ENCODE measurements around the gene ABCA13. TPM values are rescaled to one million over a fixed set of nuclear protein-coding genes. Genes with fewer than 3 reads are reported as not detected.

Gene ABCA13
- total and polyA plus RNA-seq, 8 donors = under 0.01 to 1.5 (median 0.32) TPM

DNA sequence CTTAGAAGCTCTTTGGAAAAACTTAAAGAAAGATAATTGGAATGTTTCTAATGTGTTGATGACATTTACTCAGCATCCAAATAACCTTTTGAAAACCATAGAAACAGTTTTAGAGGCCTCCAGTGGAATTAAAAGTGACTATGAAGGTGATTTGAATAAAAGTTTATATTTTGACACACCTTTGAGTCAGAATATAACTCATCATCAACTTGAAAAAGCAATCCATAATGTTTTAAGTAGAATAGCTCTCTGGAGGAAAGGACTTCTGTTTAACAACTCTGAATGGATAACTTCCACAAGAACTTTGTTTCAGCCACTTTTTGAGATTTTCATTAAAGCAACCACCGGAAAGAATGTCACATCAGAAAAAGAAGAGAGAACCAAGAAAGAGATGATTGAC lies 108.2 kb downstream of the ABCA13 start:
- 80% methylated on average over 1 of the region's 1 CpG for WGBS, 2 donors
- no peak for FAIRE-seq
- TF ChIP-seq, protein P1, sequence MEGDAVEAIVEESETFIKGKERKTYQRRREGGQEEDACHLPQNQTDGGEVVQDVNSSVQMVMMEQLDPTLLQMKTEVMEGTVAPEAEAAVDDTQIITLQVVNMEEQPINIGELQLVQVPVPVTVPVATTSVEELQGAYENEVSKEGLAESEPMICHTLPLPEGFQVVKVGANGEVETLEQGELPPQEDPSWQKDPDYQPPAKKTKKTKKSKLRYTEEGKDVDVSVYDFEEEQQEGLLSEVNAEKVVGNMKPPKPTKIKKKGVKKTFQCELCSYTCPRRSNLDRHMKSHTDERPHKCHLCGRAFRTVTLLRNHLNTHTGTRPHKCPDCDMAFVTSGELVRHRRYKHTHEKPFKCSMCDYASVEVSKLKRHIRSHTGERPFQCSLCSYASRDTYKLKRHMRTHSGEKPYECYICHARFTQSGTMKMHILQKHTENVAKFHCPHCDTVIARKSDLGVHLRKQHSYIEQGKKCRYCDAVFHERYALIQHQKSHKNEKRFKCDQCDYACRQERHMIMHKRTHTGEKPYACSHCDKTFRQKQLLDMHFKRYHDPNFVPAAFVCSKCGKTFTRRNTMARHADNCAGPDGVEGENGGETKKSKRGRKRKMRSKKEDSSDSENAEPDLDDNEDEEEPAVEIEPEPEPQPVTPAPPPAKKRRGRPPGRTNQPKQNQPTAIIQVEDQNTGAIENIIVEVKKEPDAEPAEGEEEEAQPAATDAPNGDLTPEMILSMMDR (IDR thresholded peaks at IDR 0.05) = no peak

DNA sequence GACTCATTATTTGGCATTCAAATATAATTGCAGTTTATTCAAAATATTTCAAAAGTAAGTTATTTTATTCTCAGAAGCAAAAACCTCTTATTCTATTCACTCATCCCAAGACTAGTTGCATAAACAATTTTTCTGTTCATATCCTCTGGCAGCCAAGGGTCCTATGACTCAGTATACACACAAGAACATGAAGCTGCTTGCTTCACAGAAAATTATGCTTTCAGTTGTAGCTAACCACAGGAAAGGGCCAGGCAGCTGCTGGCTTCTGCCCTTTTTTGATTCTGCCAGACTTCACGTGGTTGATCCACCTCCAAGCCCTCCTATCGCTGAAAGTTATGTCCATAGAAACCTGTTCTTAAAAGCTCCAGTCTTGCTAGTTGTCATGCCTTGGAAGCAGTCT lies 108.8 kb downstream of the ABCA13 start:
- no peak overlapping the region for H3K4me3 ChIP-seq
- TF ChIP-seq, protein P1 (IDR thresholded peaks at IDR 0.05) = no peak
- H3K4me1 ChIP-seq = no peaks in the 10 kb centered on the region
- H3K36me3 ChIP-seq = no peaks in the 10 kb centered on the region
- DNase-seq (no peak), FAIRE-seq (no peak), ATAC-seq (peak in 2 of 4 donors; percentile 23 to 25)
- no peaks in the 10 kb centered on the region for H3K9me3 ChIP-seq
- no peak overlapping the region for H3K27ac ChIP-seq
- H3K27me3 ChIP-seq = no peaks in the 10 kb centered on the region
- intact Hi-C loops (cut with DNase I) = loop anchor here in 1 of 3 donors (10.0 kb wide), 1 partner anchor 1565 kb away; no protein-coding TSS in a partner anchor
- 56 to 74% methylated on average over 2 of the region's 2 CpGs for WGBS, 2 donors

More for the DNA sequence above, 108.2 kb downstream of the ABCA13 start:
- no peak for DNase-seq
- no peaks in the 10 kb centered on the region for H3K9me3 ChIP-seq
- no peak overlapping the region for H3K4me3 ChIP-seq
- no peak for ATAC-seq
- no peak overlapping the region for H3K27ac ChIP-seq
- intact Hi-C loops (cut with DNase I) = no loop called here
- no peaks in the 10 kb centered on the region for H3K27me3 ChIP-seq
- no peaks in the 10 kb centered on the region for H3K36me3 ChIP-seq
- no peaks in the 10 kb centered on the region for H3K4me1 ChIP-seq

DNA sequence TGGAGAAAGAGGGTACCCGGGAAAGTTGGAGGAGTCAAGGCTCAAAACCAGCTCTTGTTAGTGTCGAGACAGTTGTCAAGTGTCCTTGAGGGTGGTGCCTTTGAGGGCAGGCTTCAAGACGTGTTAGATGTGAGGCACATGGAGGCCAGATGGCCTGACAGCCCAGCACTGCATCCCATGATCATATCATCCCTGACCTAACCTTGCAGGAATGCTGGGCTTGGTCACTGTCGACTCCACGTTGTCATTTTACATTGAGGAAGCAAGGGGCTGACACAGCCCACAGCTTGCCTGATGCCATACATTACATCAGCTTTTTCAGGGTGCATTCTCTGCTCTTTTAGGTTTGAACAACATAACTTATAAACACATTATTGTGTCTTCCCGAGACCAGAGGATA lies 114.1 kb downstream of the ABCA13 start:
- Histone ChIP-seq H3K4me3 (no peak overlapping the region), H3K27ac (no peak overlapping the region), H3K36me3 (no peaks in the 10 kb centered on the region), H3K27me3 (no peaks in the 10 kb centered on the region), H3K4me1 (no peaks in the 10 kb centered on the region), H3K9me3 (no peaks in the 10 kb centered on the region)
- no peak for FAIRE-seq
- 20 to 41% methylated on average over 6 of the region's 6 CpGs for WGBS, 2 donors
- no peak for ATAC-seq
- intact Hi-C loops (cut with DNase I) = loop anchor here in 1 of 3 donors (10.0 kb wide), 1 partner anchor 1559 kb away; no protein-coding TSS in a partner anchor
- TF ChIP-seq, protein P1 (IDR thresholded peaks at IDR 0.05) = no peak
- DNase-seq = no peak

DNA sequence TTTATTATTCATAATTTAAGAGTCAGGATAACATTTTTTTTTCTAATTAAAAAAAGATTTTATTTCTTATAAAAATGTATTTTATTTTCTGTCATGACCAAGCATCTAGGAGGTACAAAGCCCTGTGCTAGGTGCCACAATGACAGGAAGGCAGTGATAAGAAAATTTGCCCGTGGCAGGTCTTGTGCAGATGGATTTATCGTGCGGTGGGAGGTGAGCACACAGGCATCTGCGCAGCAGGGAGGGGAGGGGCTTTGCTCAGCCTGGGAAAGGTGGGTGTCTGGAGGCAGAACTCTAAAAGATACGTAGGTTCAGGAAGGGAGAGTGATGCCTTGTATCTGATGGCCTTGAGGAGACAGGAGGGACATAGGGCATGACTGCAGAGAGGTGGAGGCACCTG lies 115.6 kb downstream of the ABCA13 start:
- intact Hi-C loops (cut with DNase I) = loop anchor here in 1 of 3 donors (10.0 kb wide), 1 partner anchor 1558 kb away; no protein-coding TSS in a partner anchor
- Histone ChIP-seq H3K4me1 (no peaks in the 10 kb centered on the region), H3K27ac (no peak overlapping the region), H3K27me3 (no peaks in the 10 kb centered on the region), H3K4me3 (no peak overlapping the region), H3K36me3 (no peaks in the 10 kb centered on the region), H3K9me3 (no peaks in the 10 kb centered on the region)
- DNase-seq (no peak), ATAC-seq (no peak), FAIRE-seq (no peak)
- 63 to 73% methylated on average over 5 of the region's 5 CpGs for WGBS, 2 donors
- TF ChIP-seq, protein P1 (IDR thresholded peaks at IDR 0.05) = no peak

DNA sequence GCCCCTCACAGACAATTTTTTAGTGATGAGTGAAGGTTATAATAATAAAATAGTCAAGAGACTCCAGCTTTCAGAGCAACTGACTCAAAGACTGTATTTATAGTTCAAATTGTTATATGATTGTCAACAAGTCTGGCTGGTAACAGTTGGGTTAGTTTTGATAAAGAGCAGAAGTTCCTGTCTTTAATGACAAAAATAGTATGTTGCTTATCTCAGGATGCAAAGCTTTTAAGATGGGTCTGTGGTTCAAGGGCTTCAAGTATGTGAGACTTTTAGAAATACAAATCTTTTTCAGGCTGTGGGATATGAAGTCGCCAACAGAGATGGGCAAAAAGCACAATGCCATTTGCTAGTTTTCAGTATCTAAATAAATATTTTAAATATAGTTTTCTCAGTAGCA lies 118.4 kb downstream of the ABCA13 start:
- no peak overlapping the region for H3K4me3 ChIP-seq
- TF ChIP-seq, protein P1 (IDR thresholded peaks at IDR 0.05) = no peak
- no peaks in the 10 kb centered on the region for H3K4me1 ChIP-seq
- WGBS, 2 donors = 87 to 91% methylated on average over 1 of the region's 1 CpG
- FAIRE-seq = no peak
- no peaks in the 10 kb centered on the region for H3K36me3 ChIP-seq
- no peak for DNase-seq
- intact Hi-C loops (cut with DNase I) = loop anchor here in 1 of 3 donors (10.0 kb wide), 1 partner anchor 1555 kb away; no protein-coding TSS in a partner anchor
- no peak for ATAC-seq
- no peaks in the 10 kb centered on the region for H3K27me3 ChIP-seq
- no peaks in the 10 kb centered on the region for H3K9me3 ChIP-seq
- no peak overlapping the region for H3K27ac ChIP-seq

Data from pancreas (tissue), 10 donors.